ENCODE data around the gene GIGYF2.

GIGYF2 gene

DNA sequence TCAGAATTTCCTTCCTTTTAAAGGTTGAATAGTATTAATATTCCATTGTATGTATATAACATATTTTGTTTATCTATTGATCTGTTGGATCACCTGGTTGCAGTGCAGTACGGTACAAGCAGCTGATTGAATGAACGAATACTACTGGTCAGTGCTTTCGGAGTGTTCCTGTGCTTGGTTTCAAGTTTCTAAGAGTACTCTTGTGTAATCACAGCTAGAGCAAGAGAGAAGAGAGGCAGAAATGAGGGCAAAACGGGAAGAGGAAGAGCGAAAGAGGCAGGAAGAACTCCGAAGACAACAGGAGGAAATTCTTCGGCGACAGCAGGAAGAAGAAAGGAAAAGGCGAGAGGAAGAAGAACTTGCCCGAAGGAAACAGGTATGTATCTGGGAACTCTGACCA is 119.5 kb downstream of the GIGYF2 start:
- Histone ChIP-seq H3K36me3 (ENCODE audit: control insufficient read depth, insufficient read depth, low read length) (peaks cover 6% of the 10 kb centered on the region), H3K4me3 (replicated peaks; ENCODE audit: low read depth, low read length) (no peak overlapping the region), H3K27me3 (replicated peaks; ENCODE audit: control insufficient read depth, insufficient read depth, low read length) (no peaks in the 10 kb centered on the region)
- no peak for TF ChIP-seq CTCF (IDR thresholded peaks at IDR 0.05; ENCODE audit: insufficient read depth, low read length, poor library complexity, severe bottlenecking)
- no peak for DNase-seq (ENCODE audit: extremely low read depth, insufficient read length)

DNA sequence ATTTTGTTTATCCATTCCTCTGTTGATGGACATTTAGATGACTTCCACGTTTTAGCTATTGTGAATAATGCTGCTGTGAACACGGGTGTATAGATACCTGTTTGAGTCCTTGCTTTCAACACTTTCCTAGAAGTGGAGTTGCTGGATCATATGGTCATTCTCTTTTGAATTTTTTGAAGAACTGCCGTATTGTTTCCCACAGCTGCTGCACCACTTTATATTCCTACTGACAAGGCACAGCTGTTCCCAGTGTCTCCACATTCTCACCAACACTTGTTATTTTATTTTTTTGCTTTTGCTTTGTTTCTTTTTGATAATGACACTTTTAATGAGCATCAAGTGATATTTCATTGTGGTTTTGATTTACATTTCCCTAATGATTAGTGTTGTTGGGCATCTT is 120.6 kb downstream of the GIGYF2 start:
- H3K4me3 ChIP-seq (replicated peaks; ENCODE audit: low read depth, low read length) = no peak overlapping the region
- no peak for TF ChIP-seq CTCF (IDR thresholded peaks at IDR 0.05; ENCODE audit: insufficient read depth, low read length, poor library complexity, severe bottlenecking)
- peaks cover 6% of the 10 kb centered on the region for H3K36me3 ChIP-seq (ENCODE audit: control insufficient read depth, insufficient read depth, low read length)
- no peaks in the 10 kb centered on the region for H3K27me3 ChIP-seq (replicated peaks; ENCODE audit: control insufficient read depth, insufficient read depth, low read length)
- DNase-seq (ENCODE audit: extremely low read depth, insufficient read length) = no peak

DNA sequence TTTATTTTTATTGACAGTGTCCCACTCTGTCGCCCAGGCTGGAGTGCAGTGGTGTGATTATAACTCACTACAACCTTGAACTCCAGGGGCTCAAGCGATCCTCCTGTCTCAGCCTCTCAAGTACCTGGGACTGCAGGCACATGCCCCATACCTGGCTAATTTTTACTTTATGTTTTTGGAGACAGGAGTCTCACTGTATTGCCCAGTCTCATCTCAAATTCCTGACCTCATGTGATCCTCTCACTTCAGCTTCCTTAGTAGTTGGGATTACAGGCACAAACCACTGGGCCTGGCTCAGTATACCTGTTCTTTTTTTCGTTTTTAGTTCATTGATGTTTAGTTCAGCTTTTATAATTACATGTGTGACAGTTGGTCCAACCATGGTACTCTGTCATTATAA is 132.9 kb downstream of the GIGYF2 start:
- no peak overlapping the region for H3K4me3 ChIP-seq (replicated peaks; ENCODE audit: low read depth, low read length)
- H3K36me3 ChIP-seq (ENCODE audit: control insufficient read depth, insufficient read depth, low read length) = peaks cover 13% of the 10 kb centered on the region
- TF ChIP-seq CTCF (IDR thresholded peaks at IDR 0.05; ENCODE audit: insufficient read depth, low read length, poor library complexity, severe bottlenecking) = no peak
- H3K27me3 ChIP-seq (replicated peaks; ENCODE audit: control insufficient read depth, insufficient read depth, low read length) = no peaks in the 10 kb centered on the region
- no peak for DNase-seq (ENCODE audit: extremely low read depth, insufficient read length)

GRCh38 chr2:232831496-232831895 is 134.4 kb downstream of the GIGYF2 start:
- Histone ChIP-seq H3K36me3 (ENCODE audit: control insufficient read depth, insufficient read depth, low read length) (peaks cover 16% of the 10 kb centered on the region), H3K27me3 (replicated peaks; ENCODE audit: control insufficient read depth, insufficient read depth, low read length) (no peaks in the 10 kb centered on the region), H3K4me3 (replicated peaks; ENCODE audit: low read depth, low read length) (no peak overlapping the region)
- TF ChIP-seq CTCF (IDR thresholded peaks at IDR 0.05; ENCODE audit: insufficient read depth, low read length, poor library complexity, severe bottlenecking) = no peak
- no peak for DNase-seq (ENCODE audit: extremely low read depth, insufficient read length)

- Histone ChIP-seq H3K27me3 (replicated peaks; ENCODE audit: control insufficient read depth, insufficient read depth, low read length) (no peaks in the 10 kb centered on the region), H3K36me3 (ENCODE audit: control insufficient read depth, insufficient read depth, low read length) (peaks cover 20% of the 10 kb centered on the region), H3K4me3 (replicated peaks; ENCODE audit: low read depth, low read length) (no peak overlapping the region)
- DNase-seq (ENCODE audit: extremely low read depth, insufficient read length) = no peak
- TF ChIP-seq CTCF (IDR thresholded peaks at IDR 0.05; ENCODE audit: insufficient read depth, low read length, poor library complexity, severe bottlenecking) = no peak
Measured at GRCh38 chr2:232833830-232834229, 136.7 kb downstream of the GIGYF2 start.

- Histone ChIP-seq H3K4me3 (replicated peaks; ENCODE audit: low read depth, low read length) (no peak overlapping the region), H3K27me3 (replicated peaks; ENCODE audit: control insufficient read depth, insufficient read depth, low read length) (no peaks in the 10 kb centered on the region), H3K36me3 (ENCODE audit: control insufficient read depth, insufficient read depth, low read length) (peaks cover 20% of the 10 kb centered on the region)
- no peak for DNase-seq (ENCODE audit: extremely low read depth, insufficient read length)
- TF ChIP-seq CTCF (IDR thresholded peaks at IDR 0.05; ENCODE audit: insufficient read depth, low read length, poor library complexity, severe bottlenecking) = no peak
Measured at GRCh38 chr2:232835687-232836208, 138.6 kb downstream of the GIGYF2 start.

All from GM06990 (cell line).